Breast epithelium (tissue), 3 donors: ENCODE results near the gene ACKR4.

Experiments
- POLR2AphosphoS5 ChIP-seq, 3 donors: sonication (generic); formaldehyde crosslinking; IDR thresholded peaks; one replicate each; pipeline ENCODE4 v1.6.1; 2017; ENCODE audit warnings: antibody characterized with exemption in 3 of 3
- TF ChIP-seq, protein P1 (sequence below), 3 donors: fragments of 450-650 bp; IDR thresholded peaks; one replicate each; pipeline ENCODE4 v1.5.1; 2016 to 2017; ENCODE audit warnings: antibody characterized with exemption in 3 of 3, mild to moderate bottlenecking in 3 of 3, moderate library complexity in 3 of 3

DNA sequence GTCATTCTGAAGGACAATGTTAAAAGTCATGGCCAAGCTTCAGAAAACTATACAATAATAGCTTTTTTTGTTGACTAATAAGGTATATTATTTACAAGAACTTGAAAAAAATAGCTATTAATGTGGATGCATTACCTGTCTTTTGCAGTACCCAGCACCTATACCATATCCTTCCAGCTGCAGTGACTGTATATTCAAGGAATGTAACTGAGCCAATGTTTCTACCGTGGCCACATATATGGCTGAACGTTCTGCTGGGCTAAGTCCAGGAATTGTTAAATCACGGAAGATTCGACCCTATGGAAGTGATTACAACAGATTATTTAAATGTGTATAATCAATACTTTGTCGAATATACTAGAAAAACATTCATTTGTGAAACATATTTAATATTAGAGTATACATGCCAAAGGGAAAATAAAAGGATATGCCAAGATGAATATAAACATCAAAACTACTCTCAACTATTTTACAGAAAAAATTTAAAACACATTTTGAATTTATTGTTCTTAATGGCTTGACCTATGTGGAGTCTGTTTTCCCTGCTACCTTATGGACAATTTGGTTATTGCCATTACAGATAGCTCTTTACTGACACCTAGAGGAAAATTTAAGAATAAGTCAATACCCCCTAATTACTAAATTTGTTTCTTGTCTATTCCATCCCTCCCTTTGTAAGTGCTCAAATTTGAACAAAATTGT is 44.9 kb downstream of the ACKR4 start:
- TF ChIP-seq, protein P1, sequence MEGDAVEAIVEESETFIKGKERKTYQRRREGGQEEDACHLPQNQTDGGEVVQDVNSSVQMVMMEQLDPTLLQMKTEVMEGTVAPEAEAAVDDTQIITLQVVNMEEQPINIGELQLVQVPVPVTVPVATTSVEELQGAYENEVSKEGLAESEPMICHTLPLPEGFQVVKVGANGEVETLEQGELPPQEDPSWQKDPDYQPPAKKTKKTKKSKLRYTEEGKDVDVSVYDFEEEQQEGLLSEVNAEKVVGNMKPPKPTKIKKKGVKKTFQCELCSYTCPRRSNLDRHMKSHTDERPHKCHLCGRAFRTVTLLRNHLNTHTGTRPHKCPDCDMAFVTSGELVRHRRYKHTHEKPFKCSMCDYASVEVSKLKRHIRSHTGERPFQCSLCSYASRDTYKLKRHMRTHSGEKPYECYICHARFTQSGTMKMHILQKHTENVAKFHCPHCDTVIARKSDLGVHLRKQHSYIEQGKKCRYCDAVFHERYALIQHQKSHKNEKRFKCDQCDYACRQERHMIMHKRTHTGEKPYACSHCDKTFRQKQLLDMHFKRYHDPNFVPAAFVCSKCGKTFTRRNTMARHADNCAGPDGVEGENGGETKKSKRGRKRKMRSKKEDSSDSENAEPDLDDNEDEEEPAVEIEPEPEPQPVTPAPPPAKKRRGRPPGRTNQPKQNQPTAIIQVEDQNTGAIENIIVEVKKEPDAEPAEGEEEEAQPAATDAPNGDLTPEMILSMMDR (IDR thresholded peaks at IDR 0.05): peak in 2 of 3 donors; percentile 64 to 71
- TF ChIP-seq POLR2AphosphoS5 (IDR thresholded peaks at IDR 0.05): no peak
